ENCODE measurements around the gene CYP19A1. TPM values are rescaled to one million over a fixed set of nuclear protein-coding genes. Genes with fewer than 3 reads are reported as not detected.

The CYP19A1 gene
- total RNA-seq, 1 experiment from 2014 or later: not detected

DNA sequence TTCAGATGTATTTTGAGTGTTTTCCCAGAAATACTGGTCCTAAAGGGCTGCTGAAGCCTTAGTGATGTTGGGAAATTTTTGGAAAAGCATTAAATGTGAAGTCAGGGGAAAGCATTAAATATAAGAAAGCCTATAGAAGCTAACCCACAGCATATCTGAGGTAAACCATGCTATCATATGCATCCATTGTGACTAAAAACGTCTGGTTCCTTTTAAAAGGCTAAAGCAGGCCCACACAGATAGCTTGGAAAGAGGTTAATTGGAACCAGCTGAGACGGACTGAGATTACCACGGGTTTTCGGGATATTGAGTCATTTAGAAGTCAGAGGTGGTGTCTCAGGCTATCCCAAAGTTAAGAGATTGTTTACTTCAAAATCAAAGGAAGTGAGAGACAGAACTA, 78.2 kb downstream of the CYP19A1 start:
- H3K4me1 ChIP-seq (ENCODE audit: control insufficient read depth, insufficient read depth, low read length): no peaks in the 10 kb centered on the region
- ATAC-seq (no peak), DNase-seq (ENCODE audit: low read depth, low spot score) (no peak)
- intact Hi-C loops (cut with micrococcal nuclease; ENCODE audit: unreplicated experiment) (no loop called here), in situ Hi-C loops (cut with HindIII; ENCODE audit: low pct_unique_long_range_greater_than_20kb, low sequenced_read_pairs) (no loop called here)
- no peaks in the 10 kb centered on the region for H3K9me3 ChIP-seq (ENCODE audit: control insufficient read depth, insufficient read depth, low read depth, low read length)
- TF ChIP-seq POLR2AphosphoS5 (IDR thresholded peaks at IDR 0.05; ENCODE audit: low read depth, low read length) (no peak), SIN3A (IDR thresholded peaks at IDR 0.05; ENCODE audit: borderline replicate concordance, insufficient read depth, low read depth, low read length) (no peak), TCF7L2 (IDR thresholded peaks at IDR 0.05; ENCODE audit: low read depth, low read length) (no peak)
- TF ChIP-seq, protein P1, sequence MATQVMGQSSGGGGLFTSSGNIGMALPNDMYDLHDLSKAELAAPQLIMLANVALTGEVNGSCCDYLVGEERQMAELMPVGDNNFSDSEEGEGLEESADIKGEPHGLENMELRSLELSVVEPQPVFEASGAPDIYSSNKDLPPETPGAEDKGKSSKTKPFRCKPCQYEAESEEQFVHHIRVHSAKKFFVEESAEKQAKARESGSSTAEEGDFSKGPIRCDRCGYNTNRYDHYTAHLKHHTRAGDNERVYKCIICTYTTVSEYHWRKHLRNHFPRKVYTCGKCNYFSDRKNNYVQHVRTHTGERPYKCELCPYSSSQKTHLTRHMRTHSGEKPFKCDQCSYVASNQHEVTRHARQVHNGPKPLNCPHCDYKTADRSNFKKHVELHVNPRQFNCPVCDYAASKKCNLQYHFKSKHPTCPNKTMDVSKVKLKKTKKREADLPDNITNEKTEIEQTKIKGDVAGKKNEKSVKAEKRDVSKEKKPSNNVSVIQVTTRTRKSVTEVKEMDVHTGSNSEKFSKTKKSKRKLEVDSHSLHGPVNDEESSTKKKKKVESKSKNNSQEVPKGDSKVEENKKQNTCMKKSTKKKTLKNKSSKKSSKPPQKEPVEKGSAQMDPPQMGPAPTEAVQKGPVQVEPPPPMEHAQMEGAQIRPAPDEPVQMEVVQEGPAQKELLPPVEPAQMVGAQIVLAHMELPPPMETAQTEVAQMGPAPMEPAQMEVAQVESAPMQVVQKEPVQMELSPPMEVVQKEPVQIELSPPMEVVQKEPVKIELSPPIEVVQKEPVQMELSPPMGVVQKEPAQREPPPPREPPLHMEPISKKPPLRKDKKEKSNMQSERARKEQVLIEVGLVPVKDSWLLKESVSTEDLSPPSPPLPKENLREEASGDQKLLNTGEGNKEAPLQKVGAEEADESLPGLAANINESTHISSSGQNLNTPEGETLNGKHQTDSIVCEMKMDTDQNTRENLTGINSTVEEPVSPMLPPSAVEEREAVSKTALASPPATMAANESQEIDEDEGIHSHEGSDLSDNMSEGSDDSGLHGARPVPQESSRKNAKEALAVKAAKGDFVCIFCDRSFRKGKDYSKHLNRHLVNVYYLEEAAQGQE (IDR thresholded peaks at IDR 0.05; ENCODE audit: insufficient read depth in 1 of 2, low read depth in 2 of 2, low read length in 1 of 2): no peak
- TF ChIP-seq, protein P2, sequence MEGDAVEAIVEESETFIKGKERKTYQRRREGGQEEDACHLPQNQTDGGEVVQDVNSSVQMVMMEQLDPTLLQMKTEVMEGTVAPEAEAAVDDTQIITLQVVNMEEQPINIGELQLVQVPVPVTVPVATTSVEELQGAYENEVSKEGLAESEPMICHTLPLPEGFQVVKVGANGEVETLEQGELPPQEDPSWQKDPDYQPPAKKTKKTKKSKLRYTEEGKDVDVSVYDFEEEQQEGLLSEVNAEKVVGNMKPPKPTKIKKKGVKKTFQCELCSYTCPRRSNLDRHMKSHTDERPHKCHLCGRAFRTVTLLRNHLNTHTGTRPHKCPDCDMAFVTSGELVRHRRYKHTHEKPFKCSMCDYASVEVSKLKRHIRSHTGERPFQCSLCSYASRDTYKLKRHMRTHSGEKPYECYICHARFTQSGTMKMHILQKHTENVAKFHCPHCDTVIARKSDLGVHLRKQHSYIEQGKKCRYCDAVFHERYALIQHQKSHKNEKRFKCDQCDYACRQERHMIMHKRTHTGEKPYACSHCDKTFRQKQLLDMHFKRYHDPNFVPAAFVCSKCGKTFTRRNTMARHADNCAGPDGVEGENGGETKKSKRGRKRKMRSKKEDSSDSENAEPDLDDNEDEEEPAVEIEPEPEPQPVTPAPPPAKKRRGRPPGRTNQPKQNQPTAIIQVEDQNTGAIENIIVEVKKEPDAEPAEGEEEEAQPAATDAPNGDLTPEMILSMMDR (IDR thresholded peaks at IDR 0.05): no peak
- POLR2A ChIA-PET: no interaction called here
- CTCF ChIA-PET: no interaction called here
- no peaks in the 10 kb centered on the region for H3K27me3 ChIP-seq (ENCODE audit: control insufficient read depth, insufficient read depth, low read length)
- no peak overlapping the region for H3K27ac ChIP-seq (ENCODE audit: low read length)
- BruUV-seq (replicated peaks): no TSS peak
- no peak overlapping the region for H3K4me3 ChIP-seq (ENCODE audit: low read depth in 2 of 2, low read length in 2 of 2)
- H3K36me3 ChIP-seq (ENCODE audit: control insufficient read depth, insufficient read depth, low read length): no peaks in the 10 kb centered on the region

DNA sequence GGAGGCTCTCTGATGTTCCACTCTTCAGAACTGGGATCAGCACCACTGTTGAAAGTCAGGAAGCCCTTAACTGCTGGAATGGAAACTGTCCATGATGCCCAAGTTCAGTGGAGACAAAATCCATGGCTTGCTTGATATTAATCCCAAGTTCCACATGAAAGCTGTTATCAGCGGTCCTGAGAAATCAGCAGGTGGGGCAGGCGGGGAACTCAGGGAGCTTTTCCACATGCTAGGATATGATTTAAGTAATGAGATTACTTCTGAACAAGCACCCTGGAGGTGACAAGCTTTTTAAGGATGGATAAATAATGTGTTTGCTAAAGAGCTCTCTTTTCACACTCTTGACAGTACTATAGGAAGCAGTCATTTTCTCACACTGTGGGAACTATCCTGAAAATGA, 82.9 kb downstream of the CYP19A1 start:
- TF ChIP-seq, protein P2 (IDR thresholded peaks at IDR 0.05): no peak
- no peak for TF ChIP-seq TCF7L2 (IDR thresholded peaks at IDR 0.05; ENCODE audit: low read depth, low read length)
- TF ChIP-seq POLR2AphosphoS5 (IDR thresholded peaks at IDR 0.05; ENCODE audit: low read depth, low read length): no peak
- no peak for TF ChIP-seq SIN3A (IDR thresholded peaks at IDR 0.05; ENCODE audit: borderline replicate concordance, insufficient read depth, low read depth, low read length)
- TF ChIP-seq, protein P1 (IDR thresholded peaks at IDR 0.05; ENCODE audit: insufficient read depth in 1 of 2, low read depth in 2 of 2, low read length in 1 of 2): no peak

More for the DNA sequence above, 82.9 kb downstream of the CYP19A1 start:
- H3K36me3 ChIP-seq (ENCODE audit: control insufficient read depth, insufficient read depth, low read length): no peaks in the 10 kb centered on the region
- ATAC-seq: no peak
- intact Hi-C loops (cut with micrococcal nuclease; ENCODE audit: unreplicated experiment) (no loop called here), in situ Hi-C loops (cut with HindIII; ENCODE audit: low pct_unique_long_range_greater_than_20kb, low sequenced_read_pairs) (no loop called here)
- H3K4me3 ChIP-seq (ENCODE audit: low read depth in 2 of 2, low read length in 2 of 2): no peak overlapping the region
- DNase-seq (ENCODE audit: low read depth, low spot score): no peak
- ChIA-PET CTCF (no interaction called here), POLR2A (no interaction called here)
- BruUV-seq (replicated peaks): no TSS peak
- H3K9me3 ChIP-seq (ENCODE audit: control insufficient read depth, insufficient read depth, low read depth, low read length): no peaks in the 10 kb centered on the region
- H3K4me1 ChIP-seq (ENCODE audit: control insufficient read depth, insufficient read depth, low read length): no peaks in the 10 kb centered on the region
- no peaks in the 10 kb centered on the region for H3K27me3 ChIP-seq (ENCODE audit: control insufficient read depth, insufficient read depth, low read length)
- H3K27ac ChIP-seq (ENCODE audit: low read length): no peak overlapping the region
